Transverse colon (tissue), 4 donors: ENCODE data around the gene FCMR.

Experiments used
- CTCF ChIP-seq, 5 experiments: fragments of 200-600 bp in 3 of 5; fragments of 450-650 bp in 2 of 5; sonication (generic) in 3 of 5; IDR thresholded peaks; 1 replicate in 2 of 5; 2 replicates in 3 of 5; pipeline ENCODE4 v1.5.1; 2016 to 2017; ENCODE audit warnings: antibody characterized with exemption in 5 of 5, inconsistent platforms in 3 of 5, mild to moderate bottlenecking in 2 of 5, moderate library complexity in 1 of 5
- POLR2A ChIP-seq: fragments of 450-650 bp; IDR thresholded peaks from one replicate; pipeline ENCODE4 v1.6.1; 2016; ENCODE audit warnings: antibody characterized with exemption, mild to moderate bottlenecking, moderate library complexity
- POLR2AphosphoS5 ChIP-seq, 3 donors: sonication (generic); formaldehyde crosslinking; IDR thresholded peaks; one replicate each; pipeline ENCODE4 v1.6.1; 2016; ENCODE audit warnings: antibody characterized with exemption in 3 of 3

GRCh38 chr1:206945779-206946178, 24.0 kb upstream of the FCMR start:
- TF ChIP-seq POLR2A (no peak), CTCF (IDR thresholded peaks at IDR 0.05) (no peak), POLR2AphosphoS5 (IDR thresholded peaks at IDR 0.05) (no peak)
